ENCODE data around the gene CA14.
"Not testable (repeated sequence)": the region's sequence is repeated elsewhere in the genome, so short reads cannot be mapped to it uniquely, and the experiment has no call there.

The CA14 gene

GRCh38 chr1:150281758-150282557 lies 24.4 kb downstream of the CA14 start, which contains the start of gene CIART:
Gene CIART, plus strand, starts transcription at chr1:150282554. Its CDS starts 714 bp downstream, at chr1:150283268.
- DNase-seq: peak; percentile 98

GRCh38 chr1:150282558-150282958 lies 25.0 kb downstream of the CA14 start:
- DNase-seq: no peak

- DNase-seq: no peak
Measured at GRCh38 chr1:150283260-150283659, 25.7 kb downstream of the CA14 start.

- DNase-seq: no peak
Measured at GRCh38 chr1:150288382-150288781, 30.8 kb downstream of the CA14 start.

GRCh38 chr1:150288822-150289221 lies 31.2 kb downstream of the CA14 start:
- no peak for DNase-seq

GRCh38 chr1:150293433-150294253 lies 36.1 kb downstream of the CA14 start, which contains the start of gene MRPS21:
Gene MRPS21, plus strand, starts transcription at chr1:150293861. Its CDS starts 506 bp downstream, at chr1:150294367.
- peak; percentile 85 for DNase-seq

GRCh38 chr1:150295476-150295875 lies 37.9 kb downstream of the CA14 start:
- no peak for DNase-seq

GRCh38 chr1:150299716-150300115 lies 42.1 kb downstream of the CA14 start:
- no peak for DNase-seq

- no peak for DNase-seq
Measured at GRCh38 chr1:150302338-150302737, 44.8 kb downstream of the CA14 start.

GRCh38 chr1:150302902-150303301 lies 45.3 kb downstream of the CA14 start:
- no peak for DNase-seq

GRCh38 chr1:150308585-150308984 lies 51.0 kb downstream of the CA14 start:
- DNase-seq: not testable (repeated sequence)

GRCh38 chr1:150309758-150310508 lies 52.4 kb downstream of the CA14 start:
- DNase-seq: no peak

GRCh38 chr1:150311762-150312161 lies 54.2 kb downstream of the CA14 start:
- DNase-seq: no peak
